Mesothelial cell of epicardium (in vitro differentiated cells): Measurements from ENCODE around the gene TUBA8. TPM values are rescaled to one million over a fixed set of nuclear protein-coding genes. Genes with fewer than 3 reads are reported as not detected.

ENCODE experiments used
- DNase-seq, 2 experiments: peaks; one replicate each; pipeline ENCODE4 v3.0.0; 2021; ENCODE audit warnings: low spot score in 2 of 2; ENCODE audit not compliant: unreplicated experiment in 2 of 2
- H3K27ac Mint-ChIP-seq: 2 replicates; pipeline ENCODE4 v1.8.0; 2021; ENCODE audit warnings: mixed read lengths
- H3K27me3 Mint-ChIP-seq: 2 replicates; pipeline ENCODE4 v1.8.0; 2021; ENCODE audit warnings: low read depth, mixed read lengths
- H3K36me3 Mint-ChIP-seq: 2 replicates; pipeline ENCODE4 v1.8.0; 2021; ENCODE audit warnings: mixed read lengths
- H3K4me1 Mint-ChIP-seq: 2 replicates; pipeline ENCODE4 v1.8.0; 2021; ENCODE audit warnings: mixed read lengths
- H3K4me3 Mint-ChIP-seq: 2 replicates; pipeline ENCODE4 v1.8.0; 2021; ENCODE audit warnings: mild to moderate bottlenecking, moderate library complexity, mixed read lengths
- H3K9me3 Mint-ChIP-seq: 2 replicates; pipeline ENCODE4 v1.8.0; 2021; ENCODE audit warnings: mixed read lengths
- CTCF ChIP-seq: fragments of 200-600 bp; sonication (generic); IDR thresholded peaks from one replicate; pipeline ENCODE4 v1.5.0; 2021; ENCODE audit warnings: antibody characterized with exemption; ENCODE audit not compliant: unreplicated experiment
- total RNA-seq: library from RNA; stranded (reverse); gene quantifications from 3 replicates; pipeline ENCODE4 v1.2.1, GENCODE V29; 2021

Gene TUBA8
- total RNA-seq, 1 donor from 2014 or later = 2.9 TPM

- no peak for DNase-seq
- peaks cover 30% of the 10 kb centered on the region for H3K36me3 Mint-ChIP-seq
- H3K27me3 Mint-ChIP-seq = no peaks in the 10 kb centered on the region
- no peak overlapping the region for H3K27ac Mint-ChIP-seq
- no peaks in the 10 kb centered on the region for H3K9me3 Mint-ChIP-seq
- H3K4me3 Mint-ChIP-seq = no peak overlapping the region
- no peak for TF ChIP-seq CTCF
- H3K4me1 Mint-ChIP-seq = no peaks in the 10 kb centered on the region
These were observed 21.6 kb upstream of the TUBA8 start for GRCh38 chr22:18088825-18089568.

GRCh38 chr22:18090286-18090685 lies 20.3 kb upstream of the TUBA8 start:
- no peaks in the 10 kb centered on the region for H3K9me3 Mint-ChIP-seq

GRCh38 chr22:18091478-18091877 lies 19.1 kb upstream of the TUBA8 start:
- Mint-ChIP-seq H3K4me1 (no peaks in the 10 kb centered on the region), H3K27ac (no peak overlapping the region), H3K36me3 (peaks cover 27% of the 10 kb centered on the region), H3K27me3 (no peaks in the 10 kb centered on the region), H3K4me3 (no peak overlapping the region), H3K9me3 (no peaks in the 10 kb centered on the region)
- TF ChIP-seq CTCF = no peak
- no peak for DNase-seq

More at GRCh38 chr22:18090286-18090685, 20.3 kb upstream of the TUBA8 start:
- Mint-ChIP-seq H3K27me3 (no peaks in the 10 kb centered on the region), H3K4me1 (no peaks in the 10 kb centered on the region), H3K27ac (no peak overlapping the region), H3K36me3 (peaks cover 30% of the 10 kb centered on the region), H3K4me3 (no peak overlapping the region)
- DNase-seq = no peak
- TF ChIP-seq CTCF = no peak

GRCh38 chr22:18091916-18092526 lies 18.6 kb upstream of the TUBA8 start:
- H3K27ac Mint-ChIP-seq = peak overlapping the region; percentile 76
- no peak for TF ChIP-seq CTCF
- H3K9me3 Mint-ChIP-seq = no peaks in the 10 kb centered on the region
- peaks cover 30% of the 10 kb centered on the region for H3K36me3 Mint-ChIP-seq
- no peaks in the 10 kb centered on the region for H3K27me3 Mint-ChIP-seq
- H3K4me3 Mint-ChIP-seq = no peak overlapping the region
- H3K4me1 Mint-ChIP-seq = no peaks in the 10 kb centered on the region
- DNase-seq = no peak

- TF ChIP-seq CTCF = no peak
- no peaks in the 10 kb centered on the region for H3K9me3 Mint-ChIP-seq
- DNase-seq = no peak
- no peaks in the 10 kb centered on the region for H3K27me3 Mint-ChIP-seq
- H3K4me1 Mint-ChIP-seq = no peaks in the 10 kb centered on the region
- H3K4me3 Mint-ChIP-seq = no peak overlapping the region
- peaks cover 25% of the 10 kb centered on the region for H3K36me3 Mint-ChIP-seq
- H3K27ac Mint-ChIP-seq = no peak overlapping the region
These were observed 16.9 kb upstream of the TUBA8 start for GRCh38 chr22:18093661-18094060.
